HG02970 (cell line): ENCODE results near the gene DNAJB9.

Experiments used
- ATAC-seq: cut with Tn5 transposase; IDR thresholded peaks from one replicate; pipeline ENCODE4 v1.9.1; 2021; ENCODE audit warnings: mild to moderate bottlenecking, moderate library complexity, moderate number of reproducible peaks; ENCODE audit not compliant: unreplicated experiment, low FRiP score

DNAJB9 gene

DNA sequence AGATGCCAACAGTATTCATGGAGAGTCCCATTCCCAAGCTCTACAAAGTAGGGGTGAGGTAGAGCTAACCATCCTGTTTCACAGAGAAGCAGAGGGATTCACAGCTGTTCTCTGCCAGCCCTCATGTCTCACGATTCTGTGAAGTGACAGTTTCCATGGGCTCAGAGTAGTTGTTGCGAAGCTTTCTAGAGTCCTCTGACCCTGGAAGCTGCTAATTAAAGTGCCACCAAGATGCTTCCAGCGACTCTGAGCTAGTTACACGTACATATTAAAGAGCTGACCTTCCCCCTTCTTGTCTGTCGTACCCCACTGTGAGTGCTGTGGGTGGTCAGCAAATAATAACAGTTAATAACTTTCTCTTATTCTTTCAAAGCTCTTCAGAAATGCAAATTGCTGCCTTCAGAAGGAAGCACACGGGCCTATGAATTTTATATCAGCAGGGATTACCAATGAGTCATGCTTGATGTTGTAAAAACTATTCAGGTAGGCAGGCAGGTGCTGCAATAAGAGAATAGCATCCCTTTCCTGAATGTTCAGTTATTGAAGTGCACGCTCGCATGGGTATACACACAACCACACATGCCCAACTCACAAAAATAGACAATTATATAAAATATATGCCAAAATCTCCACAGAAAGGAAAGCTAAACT is 34.1 kb downstream of the DNAJB9 start:
- ATAC-seq = no peak

DNA sequence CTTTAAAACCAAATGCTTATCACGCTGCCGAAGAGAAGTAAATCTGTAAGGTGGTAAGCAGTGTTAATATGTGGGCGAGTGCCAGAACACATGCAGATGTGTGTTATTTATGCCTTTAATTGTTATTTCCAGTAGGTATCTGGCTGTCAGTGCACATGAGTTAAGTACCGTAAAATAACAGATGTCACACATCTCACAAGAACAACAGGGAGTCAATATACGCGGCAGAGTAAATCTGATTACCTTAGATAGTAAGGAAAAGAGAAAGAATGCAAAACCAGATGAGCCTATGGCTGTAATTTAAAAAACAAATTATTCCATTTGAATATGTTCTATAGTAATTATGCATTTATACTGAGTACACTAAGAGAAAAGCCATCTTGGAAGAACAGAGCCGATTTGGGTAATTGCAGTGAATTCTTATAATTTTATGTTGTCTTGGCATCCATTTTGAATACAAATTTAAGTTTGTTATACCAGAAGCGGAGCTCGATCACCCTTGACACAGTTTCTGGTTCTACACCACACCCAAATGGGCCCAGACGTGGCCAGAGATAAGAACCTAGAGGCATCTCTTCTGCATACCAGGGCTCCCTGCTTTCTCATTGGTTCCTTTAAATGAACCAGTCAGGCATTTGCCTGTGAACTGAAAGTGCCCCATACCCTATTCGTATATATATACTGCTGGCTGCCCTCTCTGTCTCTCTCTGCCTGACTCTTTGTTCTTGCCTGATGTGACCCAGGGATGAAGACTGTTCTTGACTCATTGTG is 34.8 kb downstream of the DNAJB9 start:
- ATAC-seq = no peak

DNA sequence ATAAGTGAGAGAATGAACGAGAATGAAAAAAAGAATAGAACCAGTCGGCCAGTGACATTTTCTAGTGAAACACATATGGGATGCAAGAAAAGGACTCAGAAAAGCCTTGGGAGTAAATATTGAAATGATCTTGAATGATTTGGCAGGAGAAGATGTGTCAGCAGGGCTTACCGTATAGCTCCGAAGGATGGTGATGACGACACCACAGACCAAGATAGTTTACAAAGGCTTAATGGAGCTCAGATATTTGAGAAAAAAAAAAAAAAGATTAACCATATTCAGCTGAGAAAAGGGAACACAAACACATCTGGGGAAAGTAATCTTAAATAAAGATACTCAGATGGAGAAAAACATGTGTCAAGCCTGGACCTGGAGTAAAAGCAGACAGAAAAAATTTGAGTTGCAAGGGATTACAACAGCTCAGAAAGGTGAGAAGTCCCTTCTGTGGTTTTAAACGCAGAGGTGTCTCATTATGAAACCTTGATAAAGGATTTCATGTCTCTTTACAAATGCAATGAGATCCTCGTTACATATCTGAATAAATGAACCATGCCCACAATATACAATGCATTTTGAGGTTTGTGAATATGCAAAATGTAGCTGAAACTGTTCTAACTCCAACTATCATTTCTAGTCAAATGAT is 36.0 kb downstream of the DNAJB9 start:
- ATAC-seq = no peak

DNA sequence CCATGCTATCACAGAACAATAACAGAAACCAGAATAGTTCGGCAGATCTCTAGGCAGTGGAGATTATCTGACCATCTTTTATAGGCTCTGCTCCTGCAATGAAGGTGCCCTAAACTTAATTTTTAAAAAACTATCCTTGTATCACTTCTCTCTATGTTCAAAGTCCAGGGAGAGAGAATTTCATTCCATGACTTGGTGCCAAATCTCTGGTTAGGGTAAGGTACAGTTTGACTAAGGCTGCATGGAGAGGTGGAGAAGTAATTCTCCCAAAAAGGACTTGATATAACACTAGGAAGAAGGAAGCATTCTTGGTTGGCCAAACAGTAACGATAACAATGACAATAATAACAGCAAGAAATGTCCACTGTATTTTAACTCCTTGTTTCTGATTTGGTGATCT is 40.0 kb downstream of the DNAJB9 start:
- no peak for ATAC-seq

DNA sequence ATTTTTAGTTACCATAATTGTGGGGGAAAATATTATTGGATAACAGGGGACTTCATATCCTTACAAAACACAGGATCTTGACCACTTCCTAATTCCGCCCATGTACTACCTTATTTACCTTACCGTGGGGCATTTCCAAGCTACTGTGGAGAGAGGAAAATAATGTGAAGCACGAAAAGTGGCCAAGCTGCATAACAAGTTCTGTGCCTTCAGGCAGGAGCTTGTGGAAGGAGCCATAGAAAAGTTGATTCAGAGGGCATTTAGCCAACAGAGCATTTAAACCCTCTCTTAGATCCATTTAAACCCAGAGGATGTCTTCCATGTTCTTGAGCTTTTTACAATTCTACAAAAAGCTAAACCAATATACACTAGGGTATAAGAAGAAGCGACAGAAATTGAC is 41.6 kb downstream of the DNAJB9 start:
- no peak for ATAC-seq

DNA sequence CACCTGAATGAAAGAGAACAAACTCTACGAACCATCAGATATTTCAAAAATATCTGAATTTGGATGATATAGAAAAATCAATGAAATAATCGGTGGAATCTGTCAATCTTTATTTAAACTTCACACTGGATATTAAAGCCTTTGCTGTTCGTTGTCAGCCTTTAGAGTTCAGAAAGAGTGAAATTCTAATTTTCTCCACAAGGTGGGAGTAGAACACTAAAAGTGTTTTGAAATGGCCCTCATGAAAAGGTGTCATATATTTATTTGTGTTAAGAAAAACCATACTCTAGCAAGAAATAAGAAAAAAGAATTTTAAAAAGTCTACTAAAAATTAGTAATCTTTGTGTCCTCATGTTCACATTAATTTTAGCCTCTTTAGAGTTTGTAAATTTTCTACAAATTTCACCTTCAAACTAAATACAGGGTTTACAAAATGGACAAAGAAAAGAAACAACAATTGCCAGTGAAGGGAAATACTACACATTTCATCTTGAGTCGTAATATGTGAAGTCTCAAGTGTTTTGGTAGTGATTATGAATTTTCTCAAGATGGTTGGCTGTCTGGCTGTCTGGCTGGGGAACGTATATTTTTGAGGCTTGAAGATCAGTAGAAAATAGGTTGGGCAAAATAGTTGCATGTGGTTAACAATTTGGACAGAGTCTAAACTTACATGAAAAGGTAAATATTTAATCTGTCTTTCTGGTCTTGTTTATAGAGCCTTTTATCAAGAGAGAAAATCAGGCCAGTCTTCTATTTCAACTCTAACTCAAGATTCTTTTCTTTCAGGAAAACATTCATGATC is 43.7 kb downstream of the DNAJB9 start:
- ATAC-seq = no peak

DNA sequence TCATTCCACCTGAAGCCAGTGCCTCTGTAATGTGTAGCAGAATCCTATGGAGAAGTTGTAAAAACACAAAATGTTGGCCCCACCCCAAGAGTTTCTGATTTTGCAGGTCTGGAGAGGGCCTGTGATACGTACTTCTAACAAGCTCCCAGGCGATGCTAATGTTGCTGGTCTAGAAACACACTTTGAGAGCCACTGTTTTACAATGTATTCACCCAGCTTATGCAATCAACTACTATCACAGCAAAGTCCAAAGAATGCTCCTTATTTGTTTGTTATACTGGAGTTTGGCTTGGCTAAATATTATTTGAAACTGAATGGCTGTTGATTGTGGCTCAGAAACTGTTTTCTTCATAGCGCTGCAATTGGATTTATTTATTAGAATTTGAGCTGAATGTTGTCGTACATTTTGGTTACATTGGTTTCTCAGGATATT is 44.3 kb downstream of the DNAJB9 start:
- no peak for ATAC-seq

DNA sequence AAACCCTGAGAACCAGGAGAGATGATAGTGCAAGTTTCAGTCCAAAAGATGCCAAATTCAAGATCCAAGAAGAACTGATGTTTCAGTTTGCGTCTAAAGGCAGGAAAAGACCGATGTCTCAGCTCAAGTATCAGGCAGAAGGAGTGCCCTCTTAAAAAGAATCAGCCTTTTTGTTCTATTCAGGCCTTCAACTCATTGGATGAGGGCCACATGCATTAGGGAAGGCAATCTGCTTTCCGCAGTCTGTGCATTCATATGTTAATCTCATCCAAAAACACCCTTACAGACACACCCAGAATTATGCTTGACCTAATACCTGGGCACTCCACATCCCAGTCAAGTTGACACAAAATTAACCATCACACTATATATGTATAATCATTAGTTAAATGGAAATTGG is 45.2 kb downstream of the DNAJB9 start:
- ATAC-seq = no peak

DNA sequence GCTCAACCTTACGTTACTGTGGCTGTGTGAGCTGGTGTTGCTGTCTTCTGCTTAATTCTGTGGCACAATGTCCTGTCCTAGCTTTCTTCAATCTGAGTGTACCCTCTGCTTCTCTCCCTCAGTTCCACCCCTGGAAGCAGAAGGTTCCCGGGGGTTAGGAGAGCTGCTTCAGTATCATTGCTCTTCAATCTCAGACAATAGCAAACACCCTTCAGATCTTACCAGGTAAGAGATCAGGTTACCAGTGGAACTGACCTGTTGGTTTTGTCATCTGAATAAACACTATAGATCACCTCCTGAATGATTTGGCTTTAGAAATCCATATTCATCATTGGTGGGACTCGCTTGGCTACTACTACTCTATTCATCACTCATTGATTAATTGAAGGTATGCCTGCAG is 48.4 kb downstream of the DNAJB9 start:
- no peak for ATAC-seq

DNA sequence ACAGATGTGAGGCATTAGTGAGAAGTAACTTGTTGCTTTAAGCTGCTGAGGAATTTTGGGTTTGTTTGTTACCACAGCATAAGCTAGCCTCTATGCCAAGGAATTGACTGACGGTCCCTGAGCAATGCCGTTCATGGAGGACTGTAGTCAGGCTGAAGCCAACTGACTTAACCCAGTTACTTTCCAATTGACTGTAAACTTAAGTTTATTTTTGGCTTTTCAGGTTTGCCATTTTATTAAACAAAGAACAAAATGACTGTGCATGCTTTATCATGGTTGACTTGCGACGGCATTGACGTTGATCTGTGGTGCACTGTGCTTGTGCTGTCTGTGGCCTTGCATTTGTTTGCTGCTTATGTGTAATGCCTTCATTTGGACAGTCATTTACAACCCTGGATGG is 53.5 kb downstream of the DNAJB9 start:
- no peak for ATAC-seq
